ENCODE data around the gene CABYR.

DNA sequence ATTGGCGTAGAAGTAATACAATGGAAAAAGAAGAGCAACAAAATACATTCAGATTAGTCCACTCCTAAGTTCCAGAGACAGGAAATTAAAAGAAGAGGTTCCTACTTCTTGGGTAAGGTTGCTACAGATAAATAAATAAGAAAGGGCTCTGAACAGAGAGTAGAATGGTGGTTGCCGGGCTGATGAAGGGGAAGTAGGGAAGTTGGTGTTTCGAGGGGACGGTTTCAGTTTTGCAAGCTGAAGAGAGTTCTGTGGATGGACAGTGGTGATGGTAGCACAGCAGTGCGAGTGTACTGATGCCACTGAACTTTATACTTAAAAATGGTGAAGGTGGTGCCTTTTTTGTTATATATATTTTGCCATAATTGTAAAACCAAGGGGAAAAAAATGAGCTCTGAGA, 48.2 kb downstream of the CABYR start:
- TF ChIP-seq CTCF (IDR thresholded peaks at IDR 0.05), result no peak
- TF ChIP-seq, protein P1, sequence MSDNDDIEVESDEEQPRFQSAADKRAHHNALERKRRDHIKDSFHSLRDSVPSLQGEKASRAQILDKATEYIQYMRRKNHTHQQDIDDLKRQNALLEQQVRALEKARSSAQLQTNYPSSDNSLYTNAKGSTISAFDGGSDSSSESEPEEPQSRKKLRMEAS (IDR thresholded peaks at IDR 0.05; ENCODE audit: low read depth), result no peak
- TF ChIP-seq TEAD4 (IDR thresholded peaks at IDR 0.05; ENCODE audit: borderline replicate concordance, insufficient read depth), result no peak
- no peak for TF ChIP-seq POLR2AphosphoS5 (IDR thresholded peaks at IDR 0.05; ENCODE audit: low read depth, low read length)
- TF ChIP-seq GATA2 (CRISPR knock-in tag; IDR thresholded peaks at IDR 0.05), result no peak
- TF ChIP-seq RFX5 (IDR thresholded peaks at IDR 0.05; ENCODE audit: low read length), result no peak
- TF ChIP-seq RAD21 (IDR thresholded peaks at IDR 0.05; ENCODE audit: low read length), result no peak
- TF ChIP-seq, protein P2, sequence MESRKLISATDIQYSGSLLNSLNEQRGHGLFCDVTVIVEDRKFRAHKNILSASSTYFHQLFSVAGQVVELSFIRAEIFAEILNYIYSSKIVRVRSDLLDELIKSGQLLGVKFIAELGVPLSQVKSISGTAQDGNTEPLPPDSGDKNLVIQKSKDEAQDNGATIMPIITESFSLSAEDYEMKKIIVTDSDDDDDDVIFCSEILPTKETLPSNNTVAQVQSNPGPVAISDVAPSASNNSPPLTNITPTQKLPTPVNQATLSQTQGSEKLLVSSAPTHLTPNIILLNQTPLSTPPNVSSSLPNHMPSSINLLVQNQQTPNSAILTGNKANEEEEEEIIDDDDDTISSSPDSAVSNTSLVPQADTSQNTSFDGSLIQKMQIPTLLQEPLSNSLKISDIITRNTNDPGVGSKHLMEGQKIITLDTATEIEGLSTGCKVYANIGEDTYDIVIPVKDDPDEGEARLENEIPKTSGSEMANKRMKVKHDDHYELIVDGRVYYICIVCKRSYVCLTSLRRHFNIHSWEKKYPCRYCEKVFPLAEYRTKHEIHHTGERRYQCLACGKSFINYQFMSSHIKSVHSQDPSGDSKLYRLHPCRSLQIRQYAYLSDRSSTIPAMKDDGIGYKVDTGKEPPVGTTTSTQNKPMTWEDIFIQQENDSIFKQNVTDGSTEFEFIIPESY (IDR thresholded peaks at IDR 0.05; ENCODE audit: borderline replicate concordance, low read depth), result no peak
- no peak for TF ChIP-seq GABPA (IDR thresholded peaks at IDR 0.05; ENCODE audit: low read depth)
